SK-N-SH treated with all-trans-retinoic acid at 6 μM for 48 hours (cell line): Measurements from ENCODE around the gene PFKFB4.

ENCODE experiments used
- ATAC-seq: fragments of 200-7000 bp; cut with Tn5 transposase; 3 replicates; pipeline ENCODE4 v1.9.1; 2020; ENCODE audit warnings: mild to moderate bottlenecking, moderate library complexity
- ARNTL ChIP-seq: fragments of 450-650 bp; formaldehyde crosslinking; IDR thresholded peaks from 2 replicates; pipeline ENCODE4 v1.5.0; 2020; ENCODE audit warnings: low read depth, mild to moderate bottlenecking, moderate library complexity, borderline replicate concordance
- BACH2 ChIP-seq: fragments of 250-450 bp; sonication (Bioruptor Pico); IDR thresholded peaks from 2 replicates; pipeline ENCODE4 v1.9.0; 2021; ENCODE audit warnings: mild to moderate bottlenecking, borderline replicate concordance
- CSDC2 ChIP-seq: fragments of 250-450 bp; sonication (Bioruptor Pico); IDR thresholded peaks from 2 replicates; pipeline ENCODE4 v1.5.0; 2020; ENCODE audit warnings: mild to moderate bottlenecking, moderate library complexity
- ESRRG ChIP-seq: fragments of 250-450 bp; sonication (Bioruptor Pico); IDR thresholded peaks from 2 replicates; pipeline ENCODE4 v1.6.1; 2021; ENCODE audit warnings: mild to moderate bottlenecking
- GLIS3 ChIP-seq: fragments of 250-450 bp; sonication (Bioruptor Pico); IDR thresholded peaks from 2 replicates; pipeline ENCODE4 v1.5.0; 2020; ENCODE audit warnings: mild to moderate bottlenecking, moderate library complexity
- ISL1 ChIP-seq: fragments of 250-450 bp; sonication (Bioruptor Pico); IDR thresholded peaks from 2 replicates; pipeline ENCODE4 v2.1.2; 2022; ENCODE audit warnings: mild to moderate bottlenecking, moderate library complexity
- PPARA ChIP-seq: fragments of 250-450 bp; sonication (Bioruptor Pico); IDR thresholded peaks from 2 replicates; pipeline ENCODE4 v1.5.0; 2020; ENCODE audit warnings: mild to moderate bottlenecking, borderline replicate concordance
- RARB ChIP-seq: fragments of 250-450 bp; sonication (Bioruptor Pico); IDR thresholded peaks from 2 replicates; pipeline ENCODE4 v1.8.0; 2021; ENCODE audit warnings: mild to moderate bottlenecking, moderate library complexity
- SNAI2 ChIP-seq: fragments of 250-450 bp; sonication (Bioruptor Pico); IDR thresholded peaks from 2 replicates; pipeline ENCODE4 v1.5.0; 2020; ENCODE audit warnings: mild to moderate bottlenecking, moderate library complexity
- TCF4 ChIP-seq: fragments of 250-450 bp; sonication (Bioruptor Pico); IDR thresholded peaks from 2 replicates; pipeline ENCODE4 v1.8.0; 2021; ENCODE audit warnings: mild to moderate bottlenecking, moderate library complexity, borderline replicate concordance
- ZC3H10 ChIP-seq: fragments of 250-450 bp; sonication (Bioruptor Pico); IDR thresholded peaks from 2 replicates; pipeline ENCODE4 v1.5.1; 2021; ENCODE audit warnings: mild to moderate bottlenecking, moderate library complexity
- ZFP3 ChIP-seq: fragments of 250-450 bp; sonication (Bioruptor Pico); IDR thresholded peaks from 2 replicates; pipeline ENCODE4 v1.5.0; 2020; ENCODE audit warnings: mild to moderate bottlenecking, moderate library complexity
- ZFP30 ChIP-seq: fragments of 450-650 bp; formaldehyde crosslinking; IDR thresholded peaks from 2 replicates; pipeline ENCODE4 v1.5.0; 2022; ENCODE audit warnings: mild to moderate bottlenecking, moderate library complexity
- ZNF565 ChIP-seq: fragments of 450-650 bp; formaldehyde crosslinking; conservative IDR thresholded peaks from 2 replicates; pipeline ENCODE4 v1.5.0; 2020; ENCODE audit warnings: low read depth, mild to moderate bottlenecking, moderate library complexity
- ZNF8 ChIP-seq: fragments of 450-650 bp; formaldehyde crosslinking; IDR thresholded peaks from 2 replicates; pipeline ENCODE4 v1.5.0; 2020; ENCODE audit warnings: mild to moderate bottlenecking, moderate library complexity
- TF ChIP-seq, protein P1 (sequence below): fragments of 250-450 bp; sonication (Bioruptor Pico); IDR thresholded peaks from 2 replicates; pipeline ENCODE4 v1.5.0; 2020; ENCODE audit warnings: mild to moderate bottlenecking, moderate library complexity
- TF ChIP-seq, protein P2 (sequence below): fragments of 250-450 bp; sonication (Bioruptor Pico); IDR thresholded peaks from 2 replicates; pipeline ENCODE4 v1.8.0; 2020; ENCODE audit warnings: mild to moderate bottlenecking, moderate library complexity, borderline replicate concordance
- TF ChIP-seq, protein P3 (sequence below): fragments of 250-450 bp; sonication (Bioruptor Pico); IDR thresholded peaks from 2 replicates; pipeline ENCODE4 v1.5.1; 2020; ENCODE audit warnings: low read depth, mild to moderate bottlenecking, moderate library complexity
- TF ChIP-seq, protein P4 (sequence below): fragments of 250-450 bp; sonication (Bioruptor Pico); IDR thresholded peaks from 2 replicates; pipeline ENCODE4 v1.5.1; 2021; ENCODE audit warnings: mild to moderate bottlenecking, moderate library complexity

Gene PFKFB4

DNA sequence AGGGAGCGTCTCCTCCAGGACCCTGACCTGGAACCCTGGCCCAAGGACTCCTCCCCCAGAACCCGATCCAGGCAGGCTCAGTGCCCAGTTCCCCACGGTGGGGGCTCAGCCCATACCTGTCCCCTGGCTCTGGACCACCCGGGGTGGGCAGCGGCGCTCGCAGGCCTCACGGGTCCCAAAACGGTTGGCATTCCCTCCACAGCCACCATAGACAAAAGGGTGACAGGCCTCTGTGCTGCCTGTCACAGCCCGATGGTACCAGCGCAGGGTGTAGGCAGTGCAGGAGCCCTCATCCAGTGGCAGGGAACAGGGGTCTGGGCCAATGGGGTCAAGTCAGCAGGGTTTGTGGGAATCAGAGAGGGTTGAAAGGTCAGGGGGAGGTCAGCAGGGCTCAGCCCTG is 8.1 kb upstream of the PFKFB4 start:
- ATAC-seq, result no peak

DNA sequence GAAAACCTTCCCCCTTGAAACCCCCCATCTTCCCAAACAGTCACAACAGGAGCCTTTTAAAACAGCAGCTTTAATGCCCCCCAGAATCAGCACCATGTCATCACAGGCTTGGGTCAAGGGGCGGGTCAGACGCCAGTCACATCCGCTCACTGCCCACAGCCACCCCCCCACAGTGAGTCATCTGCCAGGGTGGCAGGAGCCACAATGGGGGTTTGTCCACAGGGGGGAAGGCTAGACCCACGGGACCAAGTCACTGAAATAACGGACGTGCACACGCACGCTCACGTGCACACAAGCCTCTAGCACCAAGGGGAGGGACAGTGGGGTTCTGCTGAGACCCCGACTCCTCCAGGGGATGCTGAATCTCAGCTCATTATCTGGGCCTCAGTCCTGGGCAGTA is 7.4 kb upstream of the PFKFB4 start:
- TF ChIP-seq PPARA (CRISPR knock-in tag) (no peak), ESRRG (CRISPR knock-in tag) (no peak), ISL1 (CRISPR knock-in tag) (no peak), RARB (CRISPR knock-in tag) (no peak), ZFP3 (CRISPR knock-in tag) (no peak), ZNF565 (CRISPR knock-in tag) (no peak), BACH2 (CRISPR knock-in tag) (no peak), TCF4 (CRISPR knock-in tag) (no peak), ZNF8 (CRISPR knock-in tag) (no peak), ZC3H10 (CRISPR knock-in tag) (no peak), GLIS3 (CRISPR knock-in tag) (no peak), ARNTL (CRISPR knock-in tag) (no peak)
- TF ChIP-seq, protein P1, sequence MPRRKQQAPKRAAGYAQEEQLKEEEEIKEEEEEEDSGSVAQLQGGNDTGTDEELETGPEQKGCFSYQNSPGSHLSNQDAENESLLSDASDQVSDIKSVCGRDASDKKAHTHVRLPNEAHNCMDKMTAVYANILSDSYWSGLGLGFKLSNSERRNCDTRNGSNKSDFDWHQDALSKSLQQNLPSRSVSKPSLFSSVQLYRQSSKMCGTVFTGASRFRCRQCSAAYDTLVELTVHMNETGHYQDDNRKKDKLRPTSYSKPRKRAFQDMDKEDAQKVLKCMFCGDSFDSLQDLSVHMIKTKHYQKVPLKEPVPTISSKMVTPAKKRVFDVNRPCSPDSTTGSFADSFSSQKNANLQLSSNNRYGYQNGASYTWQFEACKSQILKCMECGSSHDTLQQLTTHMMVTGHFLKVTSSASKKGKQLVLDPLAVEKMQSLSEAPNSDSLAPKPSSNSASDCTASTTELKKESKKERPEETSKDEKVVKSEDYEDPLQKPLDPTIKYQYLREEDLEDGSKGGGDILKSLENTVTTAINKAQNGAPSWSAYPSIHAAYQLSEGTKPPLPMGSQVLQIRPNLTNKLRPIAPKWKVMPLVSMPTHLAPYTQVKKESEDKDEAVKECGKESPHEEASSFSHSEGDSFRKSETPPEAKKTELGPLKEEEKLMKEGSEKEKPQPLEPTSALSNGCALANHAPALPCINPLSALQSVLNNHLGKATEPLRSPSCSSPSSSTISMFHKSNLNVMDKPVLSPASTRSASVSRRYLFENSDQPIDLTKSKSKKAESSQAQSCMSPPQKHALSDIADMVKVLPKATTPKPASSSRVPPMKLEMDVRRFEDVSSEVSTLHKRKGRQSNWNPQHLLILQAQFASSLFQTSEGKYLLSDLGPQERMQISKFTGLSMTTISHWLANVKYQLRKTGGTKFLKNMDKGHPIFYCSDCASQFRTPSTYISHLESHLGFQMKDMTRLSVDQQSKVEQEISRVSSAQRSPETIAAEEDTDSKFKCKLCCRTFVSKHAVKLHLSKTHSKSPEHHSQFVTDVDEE, result no peak
- TF ChIP-seq, all 23 proteins: peak for 0
- peak; percentile 44 for ATAC-seq

More for the DNA sequence above, 8.1 kb upstream of the PFKFB4 start:
- TF ChIP-seq ZC3H10 (CRISPR knock-in tag), result no peak
- TF ChIP-seq CSDC2 (CRISPR knock-in tag), result no peak
- TF ChIP-seq, protein P2, sequence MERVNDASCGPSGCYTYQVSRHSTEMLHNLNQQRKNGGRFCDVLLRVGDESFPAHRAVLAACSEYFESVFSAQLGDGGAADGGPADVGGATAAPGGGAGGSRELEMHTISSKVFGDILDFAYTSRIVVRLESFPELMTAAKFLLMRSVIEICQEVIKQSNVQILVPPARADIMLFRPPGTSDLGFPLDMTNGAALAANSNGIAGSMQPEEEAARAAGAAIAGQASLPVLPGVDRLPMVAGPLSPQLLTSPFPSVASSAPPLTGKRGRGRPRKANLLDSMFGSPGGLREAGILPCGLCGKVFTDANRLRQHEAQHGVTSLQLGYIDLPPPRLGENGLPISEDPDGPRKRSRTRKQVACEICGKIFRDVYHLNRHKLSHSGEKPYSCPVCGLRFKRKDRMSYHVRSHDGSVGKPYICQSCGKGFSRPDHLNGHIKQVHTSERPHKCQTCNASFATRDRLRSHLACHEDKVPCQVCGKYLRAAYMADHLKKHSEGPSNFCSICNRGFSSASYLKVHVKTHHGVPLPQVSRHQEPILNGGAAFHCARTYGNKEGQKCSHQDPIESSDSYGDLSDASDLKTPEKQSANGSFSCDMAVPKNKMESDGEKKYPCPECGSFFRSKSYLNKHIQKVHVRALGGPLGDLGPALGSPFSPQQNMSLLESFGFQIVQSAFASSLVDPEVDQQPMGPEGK (CRISPR knock-in tag), result no peak
- no peak for TF ChIP-seq GLIS3 (CRISPR knock-in tag)
- TF ChIP-seq, protein P3, sequence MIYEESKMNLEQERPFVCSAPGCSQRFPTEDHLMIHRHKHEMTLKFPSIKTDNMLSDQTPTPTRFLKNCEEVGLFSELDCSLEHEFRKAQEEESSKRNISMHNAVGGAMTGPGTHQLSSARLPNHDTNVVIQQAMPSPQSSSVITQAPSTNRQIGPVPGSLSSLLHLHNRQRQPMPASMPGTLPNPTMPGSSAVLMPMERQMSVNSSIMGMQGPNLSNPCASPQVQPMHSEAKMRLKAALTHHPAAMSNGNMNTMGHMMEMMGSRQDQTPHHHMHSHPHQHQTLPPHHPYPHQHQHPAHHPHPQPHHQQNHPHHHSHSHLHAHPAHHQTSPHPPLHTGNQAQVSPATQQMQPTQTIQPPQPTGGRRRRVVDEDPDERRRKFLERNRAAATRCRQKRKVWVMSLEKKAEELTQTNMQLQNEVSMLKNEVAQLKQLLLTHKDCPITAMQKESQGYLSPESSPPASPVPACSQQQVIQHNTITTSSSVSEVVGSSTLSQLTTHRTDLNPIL (CRISPR knock-in tag), result no peak
- no peak for TF ChIP-seq ZFP30 (CRISPR knock-in tag)
- no peak for TF ChIP-seq ZNF8 (CRISPR knock-in tag)
- TF ChIP-seq ISL1 (CRISPR knock-in tag), result no peak
- no peak for TF ChIP-seq TCF4 (CRISPR knock-in tag)
- no peak for TF ChIP-seq ZNF565 (CRISPR knock-in tag)
- TF ChIP-seq, protein P4, sequence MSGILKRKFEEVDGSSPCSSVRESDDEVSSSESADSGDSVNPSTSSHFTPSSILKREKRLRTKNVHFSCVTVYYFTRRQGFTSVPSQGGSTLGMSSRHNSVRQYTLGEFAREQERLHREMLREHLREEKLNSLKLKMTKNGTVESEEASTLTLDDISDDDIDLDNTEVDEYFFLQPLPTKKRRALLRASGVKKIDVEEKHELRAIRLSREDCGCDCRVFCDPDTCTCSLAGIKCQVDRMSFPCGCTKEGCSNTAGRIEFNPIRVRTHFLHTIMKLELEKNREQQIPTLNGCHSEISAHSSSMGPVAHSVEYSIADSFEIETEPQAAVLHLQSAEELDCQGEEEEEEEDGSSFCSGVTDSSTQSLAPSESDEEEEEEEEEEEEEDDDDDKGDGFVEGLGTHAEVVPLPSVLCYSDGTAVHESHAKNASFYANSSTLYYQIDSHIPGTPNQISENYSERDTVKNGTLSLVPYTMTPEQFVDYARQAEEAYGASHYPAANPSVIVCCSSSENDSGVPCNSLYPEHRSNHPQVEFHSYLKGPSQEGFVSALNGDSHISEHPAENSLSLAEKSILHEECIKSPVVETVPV (CRISPR knock-in tag), result no peak
- TF ChIP-seq BACH2 (CRISPR knock-in tag), result no peak
- TF ChIP-seq SNAI2, result no peak
- TF ChIP-seq, protein P1, result no peak
- TF ChIP-seq ESRRG (CRISPR knock-in tag), result no peak
- no peak for TF ChIP-seq ARNTL (CRISPR knock-in tag)
